PC-9 (cell line): ENCODE measurements around the gene ZER1. TPM values are rescaled to one million over a fixed set of nuclear protein-coding genes. Genes with fewer than 3 reads are reported as not detected.
"Not testable (repeated sequence)": the region's sequence is repeated elsewhere in the genome, so short reads cannot be mapped to it uniquely, and the experiment has no call there.

Source experiments
- BruUV-seq: library from RNA; stranded (reverse); fragments of 400-500 nt; replicated peaks from 2 replicates; lab custom pipeline; 2021; lab: Mats Ljungman, UMichigan
- CTCF ChIA-PET: fragments of 300-600 bp; sonication (Branson Sonifier 250); formaldehyde crosslinking; loops from one replicate; lab custom pipeline; 2022; ENCODE audit warnings: antibody characterized with exemption; lab: Charles Lee
- POLR2A ChIA-PET: fragments of 300-600 bp; sonication (Branson Sonifier 250); formaldehyde crosslinking; loops from one replicate; lab custom pipeline; 2022; ENCODE audit warnings: antibody characterized with exemption; ENCODE audit not compliant: unreplicated experiment; lab: Charles Lee
- DNase-seq, 2 experiments: peaks; one replicate each; pipeline versions ENCODE4 v3.0.0 to v3.0.0-alpha.2; 2015 to 2022; ENCODE audit warnings: mixed read lengths in 1 of 2
- H2AFZ ChIP-seq: fragments of 200-600 bp; sonication (generic); 2 replicates; pipeline ENCODE4 v1.8.1; 2017; ENCODE audit warnings: antibody characterized with exemption
- H3F3A ChIP-seq: fragments of 200-600 bp; sonication (generic); 2 replicates; pipeline ENCODE4 v1.8.1; 2017; ENCODE audit warnings: antibody characterized with exemption, mild to moderate bottlenecking, low read depth; ENCODE audit not compliant: insufficient read depth
- H3K27ac ChIP-seq: fragments of 200-600 bp; sonication (generic); 2 replicates; pipeline ENCODE4 v1.6.1; 2016; ENCODE audit warnings: mixed run types
- H3K27me3 ChIP-seq: fragments of 200-600 bp; sonication (generic); 2 replicates; pipeline ENCODE4 v1.6.1; 2016; ENCODE audit warnings: low read depth, mixed run types; ENCODE audit not compliant: insufficient read depth
- H3K36me3 ChIP-seq: fragments of 200-600 bp; sonication (generic); 2 replicates; pipeline ENCODE4 v1.6.1; 2016; ENCODE audit warnings: low read depth, mixed run types
- H3K4me1 ChIP-seq: fragments of 200-600 bp; sonication (generic); replicated peaks from 2 replicates; pipeline ENCODE4 v1.6.1; 2016; ENCODE audit warnings: mixed run types; ENCODE audit not compliant: insufficient read depth
- H3K4me2 ChIP-seq: fragments of 200-600 bp; sonication (generic); 2 replicates; pipeline ENCODE4 v1.6.1; 2017; ENCODE audit warnings: mixed run types
- H3K4me3 ChIP-seq: fragments of 200-600 bp; sonication (generic); 2 replicates; pipeline ENCODE4 v1.6.1; 2016; ENCODE audit warnings: mixed run types
- H3K79me2 ChIP-seq: fragments of 200-600 bp; sonication (generic); 2 replicates; pipeline ENCODE4 v1.6.1; 2017; ENCODE audit warnings: low read depth, mixed run types
- H3K9me2 ChIP-seq: fragments of 200-600 bp; sonication (generic); 2 replicates; pipeline ENCODE4 v1.8.1; 2017; ENCODE audit warnings: mild to moderate bottlenecking; ENCODE audit not compliant: insufficient read depth
- H3K9me3 ChIP-seq: fragments of 200-600 bp; sonication (generic); 2 replicates; pipeline ENCODE4 v1.8.1; 2016; ENCODE audit warnings: low read depth; ENCODE audit not compliant: insufficient read depth
- H4K20me1 ChIP-seq: fragments of 200-600 bp; sonication (generic); 2 replicates; pipeline ENCODE4 v1.8.1; 2017; ENCODE audit not compliant: insufficient read depth
- CTCF ChIP-seq: fragments of 200-600 bp; sonication (generic); conservative IDR thresholded peaks from 2 replicates; pipeline ENCODE4 v1.6.1; 2017; ENCODE audit warnings: mixed run types, antibody characterized with exemption, mild to moderate bottlenecking, moderate library complexity
- EZH2 ChIP-seq: fragments of 200-600 bp; sonication (generic); IDR thresholded peaks from 2 replicates; pipeline ENCODE4 v1.8.0; 2017; ENCODE audit warnings: antibody characterized with exemption, low read depth
- intact Hi-C: fragments of 100-400 bp; cut with micrococcal nuclease; formaldehyde crosslinking; loops from one replicate; pipeline ENCODE4 v1.10.0; 2022; ENCODE audit not compliant: unreplicated experiment
- total RNA-seq: library from RNA; stranded (reverse); gene quantifications from 2 replicates; pipeline ENCODE4 v1.2.3, GENCODE V29; 2021

The ZER1 gene
- total RNA-seq, 1 experiment from 2014 or later: 65.2 TPM

- no peak for TF ChIP-seq EZH2
- TF ChIP-seq CTCF: no peak
- peaks cover 28% of the 10 kb centered on the region for H3K36me3 ChIP-seq
- H3K4me1 ChIP-seq: no peaks in the 10 kb centered on the region
- POLR2A ChIA-PET: interaction anchor here (0.5 to 1.0 kb wide), 4 partner anchors 13 to 61 kb away, joined by 3 to 5 read pairs (median 3); no protein-coding TSS in a partner anchor
- H3K4me3 ChIP-seq: no peak overlapping the region
- H3K9me2 ChIP-seq: no peaks in the 10 kb centered on the region
- H3K27ac ChIP-seq: 0 out of 2 replicates have a peak overlapping the region, but pooled peaks have one; percentile 21
- H3K79me2 ChIP-seq: peaks cover 23% of the 10 kb centered on the region
- H4K20me1 ChIP-seq: peaks cover 22% of the 10 kb centered on the region
- no peaks in the 10 kb centered on the region for H3K27me3 ChIP-seq
- intact Hi-C loops: no loop called here
- no peak overlapping the region for H2AFZ ChIP-seq
- DNase-seq: no peak
- BruUV-seq: no TSS peak
- CTCF ChIA-PET: no interaction called here
- peaks cover 77% of the 10 kb centered on the region for H3F3A ChIP-seq
- H3K4me2 ChIP-seq: no peak overlapping the region
- no peaks in the 10 kb centered on the region for H3K9me3 ChIP-seq
Observed at GRCh38 chr9:128696923-128697707, 74.6 kb downstream of the ZER1 start.

- Histone ChIP-seq H2AFZ (no peak overlapping the region), H3K27me3 (no peaks in the 10 kb centered on the region), H3K4me1 (peaks cover 10% of the 10 kb centered on the region), H3K9me3 (no peaks in the 10 kb centered on the region), H4K20me1 (peaks cover 41% of the 10 kb centered on the region), H3F3A (peaks cover 78% of the 10 kb centered on the region), H3K27ac (no peak overlapping the region), H3K4me2 (no peak overlapping the region), H3K4me3 (no peak overlapping the region), H3K79me2 (peaks cover 45% of the 10 kb centered on the region), H3K9me2 (no peaks in the 10 kb centered on the region), H3K36me3 (peaks cover 44% of the 10 kb centered on the region)
- CTCF ChIA-PET: no interaction called here
- intact Hi-C loops: no loop called here
- POLR2A ChIA-PET: no interaction called here
- DNase-seq: no peak
- TF ChIP-seq CTCF (no peak), EZH2 (no peak)
- TSS peak; percentile 11 for BruUV-seq
Observed at GRCh38 chr9:128694344-128694743, 77.4 kb downstream of the ZER1 start.

GRCh38 chr9:128693738-128694137, 78.0 kb downstream of the ZER1 start:
- Histone ChIP-seq H4K20me1 (peaks cover 41% of the 10 kb centered on the region), H3K79me2 (peaks cover 45% of the 10 kb centered on the region), H3K36me3 (peaks cover 44% of the 10 kb centered on the region), H3K4me1 (peaks cover 10% of the 10 kb centered on the region), H3F3A (peaks cover 74% of the 10 kb centered on the region)
- H3K27me3 ChIP-seq, H2AFZ ChIP-seq, CTCF ChIA-PET, H3K27ac ChIP-seq, intact Hi-C loops, DNase-seq, POLR2A ChIA-PET, H3K9me3 ChIP-seq, H3K9me2 ChIP-seq, BruUV-seq, H3K4me3 ChIP-seq, H3K4me2 ChIP-seq: not testable (repeated sequence)
